K562 (cell line): ENCODE results near the gene LPGAT1. TPM values are rescaled to one million over a fixed set of nuclear protein-coding genes. Genes with fewer than 3 reads are reported as not detected.
A peak's percentile ranks its signal among the peaks of the same experiment; 100 is the strongest.

Source experiments
- ADNP ChIP-seq: fragments of 200-800 bp; sonication (Bioruptor generic); IDR thresholded peaks from 2 replicates; pipeline ENCODE4 v1.6.1; 2016; ENCODE audit warnings: missing genetic modification characterization, missing compliant biosample characterization
- C11orf30 ChIP-seq: fragments of 450-650 bp; IDR thresholded peaks from 2 replicates; pipeline ENCODE4 v1.6.1; 2016; ENCODE audit warnings: low read depth, mild to moderate bottlenecking
- CBX2 ChIP-seq: fragments of 200-600 bp; sonication (generic); IDR thresholded peaks from one replicate; pipeline ENCODE4 v1.6.1; 2012; ENCODE audit warnings: mild to moderate bottlenecking, low read length, inconsistent platforms; ENCODE audit not compliant: insufficient read depth, poor library complexity, severe bottlenecking
- CBX5 ChIP-seq: IDR thresholded peaks from 2 replicates; pipeline ENCODE4 v1.6.1; 2014; ENCODE audit warnings: low read depth, borderline replicate concordance
- CREBBP ChIP-seq: IDR thresholded peaks from one replicate; pipeline ENCODE4 v1.6.1; 2012; ENCODE audit warnings: low read depth, mild to moderate bottlenecking, control low read depth, inconsistent platforms, low read length
- ESRRB ChIP-seq: fragments of 250-450 bp; sonication (Bioruptor Pico); IDR thresholded peaks from 2 replicates; pipeline ENCODE4 v1.5.0; 2020; ENCODE audit warnings: mild to moderate bottlenecking, moderate library complexity, borderline replicate concordance
- HNRNPL ChIP-seq: fragments of 200-400 bp; formaldehyde crosslinking; IDR thresholded peaks from 2 replicates; pipeline ENCODE4 v1.6.1; 2017; ENCODE audit warnings: low read depth, mild to moderate bottlenecking, low read length
- ILF3 ChIP-seq: fragments of 450-650 bp; IDR thresholded peaks from 2 replicates; pipeline ENCODE4 v1.6.1; 2018; ENCODE audit warnings: antibody characterized with exemption, mild to moderate bottlenecking, moderate library complexity, borderline replicate concordance
- KLF6 ChIP-seq: fragments of 250-450 bp; sonication (Bioruptor Pico); IDR thresholded peaks from 2 replicates; pipeline ENCODE4 v1.4.0; 2020; ENCODE audit warnings: mild to moderate bottlenecking, moderate library complexity, borderline replicate concordance
- MCM3 ChIP-seq: fragments of 450-650 bp; IDR thresholded peaks from 2 replicates; pipeline ENCODE4 v1.6.1; 2016
- RBM17 ChIP-seq: fragments of 200-400 bp; formaldehyde crosslinking; IDR thresholded peaks from 2 replicates; pipeline ENCODE4 v1.6.1; 2017; ENCODE audit warnings: low read depth, mild to moderate bottlenecking, low read length, borderline replicate concordance
- RBM25 ChIP-seq: fragments of 200-400 bp; formaldehyde crosslinking; IDR thresholded peaks from 2 replicates; pipeline ENCODE4 v1.6.1; 2018; ENCODE audit warnings: low read length, low read depth, moderate library complexity; ENCODE audit not compliant: severe bottlenecking
- RFX7 ChIP-seq: fragments of 250-450 bp; sonication (Bioruptor Pico); IDR thresholded peaks from 2 replicates; pipeline ENCODE4 v1.5.1; 2021; ENCODE audit warnings: mild to moderate bottlenecking
- TCF3 ChIP-seq: sonication (generic); formaldehyde crosslinking; IDR thresholded peaks from 2 replicates; pipeline ENCODE4 v1.4.0; 2020; ENCODE audit warnings: mild to moderate bottlenecking, missing genetic modification reagents
- YY1 ChIP-seq, 3 experiments: IDR thresholded peaks; 2 replicates each; pipeline ENCODE4 v1.6.1; 2011; ENCODE audit warnings: low read length in 2 of 3, mild to moderate bottlenecking in 2 of 3, moderate library complexity in 2 of 3, borderline replicate concordance in 1 of 3, control low read depth in 1 of 3, low read depth in 1 of 3; ENCODE audit not compliant: insufficient read depth in 3 of 3, insufficient replicate concordance in 2 of 3, control insufficient read depth in 1 of 3, insufficient read length in 1 of 3; ENCODE audit errors: extremely low read depth in 1 of 3
- ZBTB7A ChIP-seq: IDR thresholded peaks from 2 replicates; pipeline ENCODE4 v1.6.1; 2011; ENCODE audit warnings: low read depth, mild to moderate bottlenecking, low read length, moderate library complexity, borderline replicate concordance; ENCODE audit not compliant: control insufficient read depth
- ZNF347 ChIP-seq: fragments of 450-650 bp; formaldehyde crosslinking; IDR thresholded peaks from 2 replicates; pipeline ENCODE4 v1.4.0; 2020; ENCODE audit warnings: low read depth, mild to moderate bottlenecking, moderate library complexity
- polyA plus RNA-seq, 8 experiments: library from polyadenylated mRNA; depleted of rRNA in 4 of 8; stranded (reverse) in 5 of 8; unstranded in 3 of 8; fragments of >200 nt; fragmentation: Nextera tagmentation in 2 of 8; fragmentation: Illumina TruSeq in 1 of 8; extraction: Ambion mirVana in 2 of 8; extraction: Trizol in 1 of 8; gene quantifications; 2 replicates each; pipeline versions ENCODE4 v1.2.1 to v1.2.3, GENCODE V29; 2011 to 2014; ENCODE audit warnings: inconsistent platforms in 1 of 8, missing spikeins in 1 of 8
- total RNA-seq, 7 experiments: library from RNA; depleted of rRNA in 6 of 7; stranded (reverse); fragments of >200 nt in 6 of 7; fragmentation: Illumina TruSeq in 2 of 7; extraction: Trizol in 2 of 7; gene quantifications; 2 replicates each; pipeline versions ENCODE4 v1.2.1 to v1.2.3, GENCODE V29; 2011 to 2021; ENCODE audit warnings: low replicate concordance in 1 of 7
- TF ChIP-seq, protein P1 (sequence below): fragments of 250-450 bp; sonication (Bioruptor Pico); IDR thresholded peaks from 2 replicates; pipeline ENCODE4 v1.4.0; 2020; ENCODE audit warnings: mild to moderate bottlenecking, moderate library complexity
- TF ChIP-seq, protein P2 (sequence below): fragments of 250-450 bp; sonication (Bioruptor Pico); IDR thresholded peaks from 2 replicates; pipeline ENCODE4 v1.8.0; 2022; ENCODE audit warnings: inconsistent platforms, mild to moderate bottlenecking, moderate library complexity, borderline replicate concordance
- TF ChIP-seq, protein P3 (sequence below): sonication (generic); formaldehyde crosslinking; IDR thresholded peaks from 2 replicates; pipeline ENCODE4 v1.8.1; 2023; ENCODE audit warnings: mild to moderate bottlenecking, missing genetic modification reagents

LPGAT1 gene
- total and polyA plus RNA-seq, 9 of the 15 experiments (the other 6 are each of a cell fraction or from before 2014, with no cell fraction given): 5.7 to 31.4 (median 16.3) TPM

DNA sequence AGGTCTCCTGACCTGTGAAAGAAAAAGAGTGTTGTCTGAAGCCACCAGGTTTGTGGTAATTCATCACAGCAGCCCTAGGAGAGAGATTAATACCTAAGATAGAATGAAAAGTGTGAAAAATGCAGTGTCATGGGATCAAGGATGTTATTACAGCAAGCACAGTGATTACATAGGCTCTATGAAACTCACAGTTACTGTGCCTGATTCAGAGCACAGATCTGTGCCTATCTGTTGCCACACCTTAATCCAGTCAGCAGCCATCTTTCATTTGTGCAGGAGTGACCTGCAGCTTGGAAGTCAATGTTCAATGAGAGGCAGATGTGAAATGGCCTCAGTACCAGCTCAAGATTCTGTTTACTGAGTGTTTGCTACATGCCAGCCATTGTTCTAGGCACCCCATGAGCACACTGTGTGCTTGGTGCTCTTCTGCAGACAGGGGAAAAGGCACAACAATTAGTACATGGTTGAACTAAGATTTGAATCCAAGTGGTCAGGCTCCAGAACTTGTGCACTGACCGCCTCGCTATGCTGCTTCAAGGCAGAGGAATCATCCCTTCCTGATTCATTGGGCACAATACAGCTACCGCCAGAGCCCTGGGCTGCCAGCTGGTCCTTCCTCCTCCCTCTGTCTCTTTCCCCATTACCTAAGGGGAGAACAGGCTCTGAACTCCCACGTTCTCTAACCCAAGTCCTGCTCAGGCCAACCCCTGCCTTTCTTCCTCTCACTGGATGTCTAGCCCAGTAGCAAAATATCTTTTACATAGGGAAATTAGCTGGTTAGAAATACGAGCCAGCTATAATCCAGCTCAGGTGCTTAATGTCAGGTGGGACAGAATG lies 98.9 kb downstream of the LPGAT1 start (continued):
- TF ChIP-seq, protein P1, sequence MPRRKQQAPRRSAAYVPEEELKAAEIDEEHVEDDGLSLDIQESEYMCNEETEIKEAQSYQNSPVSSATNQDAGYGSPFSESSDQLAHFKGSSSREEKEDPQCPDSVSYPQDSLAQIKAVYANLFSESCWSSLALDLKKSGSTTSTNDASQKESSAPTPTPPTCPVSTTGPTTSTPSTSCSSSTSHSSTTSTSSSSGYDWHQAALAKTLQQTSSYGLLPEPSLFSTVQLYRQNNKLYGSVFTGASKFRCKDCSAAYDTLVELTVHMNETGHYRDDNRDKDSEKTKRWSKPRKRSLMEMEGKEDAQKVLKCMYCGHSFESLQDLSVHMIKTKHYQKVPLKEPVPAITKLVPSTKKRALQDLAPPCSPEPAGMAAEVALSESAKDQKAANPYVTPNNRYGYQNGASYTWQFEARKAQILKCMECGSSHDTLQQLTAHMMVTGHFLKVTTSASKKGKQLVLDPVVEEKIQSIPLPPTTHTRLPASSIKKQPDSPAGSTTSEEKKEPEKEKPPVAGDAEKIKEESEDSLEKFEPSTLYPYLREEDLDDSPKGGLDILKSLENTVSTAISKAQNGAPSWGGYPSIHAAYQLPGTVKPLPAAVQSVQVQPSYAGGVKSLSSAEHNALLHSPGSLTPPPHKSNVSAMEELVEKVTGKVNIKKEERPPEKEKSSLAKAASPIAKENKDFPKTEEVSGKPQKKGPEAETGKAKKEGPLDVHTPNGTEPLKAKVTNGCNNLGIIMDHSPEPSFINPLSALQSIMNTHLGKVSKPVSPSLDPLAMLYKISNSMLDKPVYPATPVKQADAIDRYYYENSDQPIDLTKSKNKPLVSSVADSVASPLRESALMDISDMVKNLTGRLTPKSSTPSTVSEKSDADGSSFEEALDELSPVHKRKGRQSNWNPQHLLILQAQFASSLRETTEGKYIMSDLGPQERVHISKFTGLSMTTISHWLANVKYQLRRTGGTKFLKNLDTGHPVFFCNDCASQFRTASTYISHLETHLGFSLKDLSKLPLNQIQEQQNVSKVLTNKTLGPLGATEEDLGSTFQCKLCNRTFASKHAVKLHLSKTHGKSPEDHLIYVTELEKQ (CRISPR knock-in tag): no peak
- TF ChIP-seq CBX5 (no peak), RBM17 (no peak), ADNP (tag) (no peak), RFX7 (CRISPR knock-in tag) (no peak), TCF3 (0 out of 2 replicates have a peak, but pooled peaks have one; percentile 23), KLF6 (no peak), YY1 (IDR thresholded peaks at IDR 0.05; ENCODE audit: borderline replicate concordance in 1 of 3, control insufficient read depth in 1 of 3, extremely low read depth in 1 of 3, insufficient read depth in 3 of 3, insufficient read length in 1 of 3, insufficient replicate concordance in 2 of 3, low read depth in 1 of 3, low read length in 2 of 3) (peak in 1 of 3 experiments; percentile 69), HNRNPL (no peak), ZNF347 (CRISPR knock-in tag) (no peak), RBM25 (no peak), ESRRB (CRISPR knock-in tag) (no peak), MCM3 (no peak), C11orf30 (peak; percentile 88), CBX2 (no peak), ILF3 (no peak), ZBTB7A (no peak), CREBBP (no peak)
- TF ChIP-seq, protein P2, sequence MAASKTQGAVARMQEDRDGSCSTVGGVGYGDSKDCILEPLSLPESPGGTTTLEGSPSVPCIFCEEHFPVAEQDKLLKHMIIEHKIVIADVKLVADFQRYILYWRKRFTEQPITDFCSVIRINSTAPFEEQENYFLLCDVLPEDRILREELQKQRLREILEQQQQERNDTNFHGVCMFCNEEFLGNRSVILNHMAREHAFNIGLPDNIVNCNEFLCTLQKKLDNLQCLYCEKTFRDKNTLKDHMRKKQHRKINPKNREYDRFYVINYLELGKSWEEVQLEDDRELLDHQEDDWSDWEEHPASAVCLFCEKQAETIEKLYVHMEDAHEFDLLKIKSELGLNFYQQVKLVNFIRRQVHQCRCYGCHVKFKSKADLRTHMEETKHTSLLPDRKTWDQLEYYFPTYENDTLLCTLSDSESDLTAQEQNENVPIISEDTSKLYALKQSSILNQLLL (CRISPR knock-in tag): no peak
- TF ChIP-seq, protein P3, sequence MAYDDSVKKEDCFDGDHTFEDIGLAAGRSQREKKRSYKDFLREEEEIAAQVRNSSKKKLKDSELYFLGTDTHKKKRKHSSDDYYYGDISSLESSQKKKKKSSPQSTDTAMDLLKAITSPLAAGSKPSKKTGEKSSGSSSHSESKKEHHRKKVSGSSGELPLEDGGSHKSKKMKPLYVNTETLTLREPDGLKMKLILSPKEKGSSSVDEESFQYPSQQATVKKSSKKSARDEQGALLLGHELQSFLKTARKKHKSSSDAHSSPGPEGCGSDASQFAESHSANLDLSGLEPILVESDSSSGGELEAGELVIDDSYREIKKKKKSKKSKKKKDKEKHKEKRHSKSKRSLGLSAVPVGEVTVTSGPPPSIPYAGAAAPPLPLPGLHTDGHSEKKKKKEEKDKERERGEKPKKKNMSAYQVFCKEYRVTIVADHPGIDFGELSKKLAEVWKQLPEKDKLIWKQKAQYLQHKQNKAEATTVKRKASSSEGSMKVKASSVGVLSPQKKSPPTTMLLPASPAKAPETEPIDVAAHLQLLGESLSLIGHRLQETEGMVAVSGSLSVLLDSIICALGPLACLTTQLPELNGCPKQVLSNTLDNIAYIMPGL: no peak
